Measurements from ENCODE around the gene COL2A1.

Gene COL2A1

DNA sequence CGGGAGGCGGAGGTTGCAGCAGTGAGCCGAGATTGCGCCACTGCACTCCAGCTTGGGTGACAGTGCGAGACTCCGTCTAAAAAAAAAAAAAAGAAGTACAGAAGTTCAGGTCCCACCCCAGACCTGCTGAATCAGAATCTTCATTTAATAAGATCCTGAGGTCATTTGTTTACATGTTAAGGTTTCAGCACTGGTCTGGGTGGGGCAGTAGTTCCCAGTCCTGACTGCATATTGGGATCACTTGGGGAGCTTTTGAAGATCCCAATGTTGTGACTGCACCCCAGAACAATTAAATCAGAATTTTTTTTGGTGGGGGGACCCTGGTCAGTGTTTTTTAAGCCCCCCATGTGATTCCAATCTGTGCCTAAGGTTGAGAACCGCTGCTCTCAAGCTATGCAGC, 11.7 kb upstream of the COL2A1 start:
- H3K4me3 ChIP-seq (replicated peaks in 1 of 2; ENCODE audit: low read depth in 2 of 2, low read length in 2 of 2): no peak overlapping the region
- DNase-seq (ENCODE audit: low read depth in 2 of 2): no peak
- TF ChIP-seq, protein P1, sequence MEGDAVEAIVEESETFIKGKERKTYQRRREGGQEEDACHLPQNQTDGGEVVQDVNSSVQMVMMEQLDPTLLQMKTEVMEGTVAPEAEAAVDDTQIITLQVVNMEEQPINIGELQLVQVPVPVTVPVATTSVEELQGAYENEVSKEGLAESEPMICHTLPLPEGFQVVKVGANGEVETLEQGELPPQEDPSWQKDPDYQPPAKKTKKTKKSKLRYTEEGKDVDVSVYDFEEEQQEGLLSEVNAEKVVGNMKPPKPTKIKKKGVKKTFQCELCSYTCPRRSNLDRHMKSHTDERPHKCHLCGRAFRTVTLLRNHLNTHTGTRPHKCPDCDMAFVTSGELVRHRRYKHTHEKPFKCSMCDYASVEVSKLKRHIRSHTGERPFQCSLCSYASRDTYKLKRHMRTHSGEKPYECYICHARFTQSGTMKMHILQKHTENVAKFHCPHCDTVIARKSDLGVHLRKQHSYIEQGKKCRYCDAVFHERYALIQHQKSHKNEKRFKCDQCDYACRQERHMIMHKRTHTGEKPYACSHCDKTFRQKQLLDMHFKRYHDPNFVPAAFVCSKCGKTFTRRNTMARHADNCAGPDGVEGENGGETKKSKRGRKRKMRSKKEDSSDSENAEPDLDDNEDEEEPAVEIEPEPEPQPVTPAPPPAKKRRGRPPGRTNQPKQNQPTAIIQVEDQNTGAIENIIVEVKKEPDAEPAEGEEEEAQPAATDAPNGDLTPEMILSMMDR (IDR thresholded peaks at IDR 0.05; ENCODE audit: low read depth, low read length): no peak

- TF ChIP-seq, protein P1 (IDR thresholded peaks at IDR 0.05; ENCODE audit: low read depth, low read length): no peak
- H3K4me3 ChIP-seq (replicated peaks in 1 of 2; ENCODE audit: low read depth in 2 of 2, low read length in 2 of 2): no peak overlapping the region
- no peak for DNase-seq (ENCODE audit: low read depth in 2 of 2)
Measured at GRCh38 chr12:48015129-48015528, 10.9 kb upstream of the COL2A1 start.

DNA sequence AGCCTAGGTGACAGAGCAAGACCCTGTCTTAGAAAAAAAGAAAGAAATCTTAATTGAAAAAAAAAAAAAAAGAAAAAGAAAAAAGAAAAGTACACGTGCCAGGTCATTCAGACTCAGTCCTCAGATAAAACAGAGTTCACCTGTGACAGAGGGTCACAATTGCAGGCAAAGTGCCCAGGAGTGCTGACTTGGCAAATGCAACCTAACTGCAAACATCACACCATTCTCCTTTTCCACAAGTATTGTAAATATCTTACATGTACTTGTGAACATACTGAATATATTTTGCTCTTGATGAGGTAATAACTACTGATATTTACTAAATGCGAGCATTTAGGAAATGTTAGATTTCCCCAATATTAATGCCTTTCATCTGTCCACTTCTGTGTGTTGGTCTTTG, 9.0 kb upstream of the COL2A1 start:
- no peak overlapping the region for H3K4me3 ChIP-seq (replicated peaks in 1 of 2; ENCODE audit: low read depth in 2 of 2, low read length in 2 of 2)
- DNase-seq (ENCODE audit: low read depth in 2 of 2): no peak
- TF ChIP-seq, protein P1 (IDR thresholded peaks at IDR 0.05; ENCODE audit: low read depth, low read length): no peak

GRCh38 chr12:48012070-48012469, 7.8 kb upstream of the COL2A1 start:
- no peak for DNase-seq (ENCODE audit: low read depth in 2 of 2)
- TF ChIP-seq, protein P1 (IDR thresholded peaks at IDR 0.05; ENCODE audit: low read depth, low read length): no peak

DNA sequence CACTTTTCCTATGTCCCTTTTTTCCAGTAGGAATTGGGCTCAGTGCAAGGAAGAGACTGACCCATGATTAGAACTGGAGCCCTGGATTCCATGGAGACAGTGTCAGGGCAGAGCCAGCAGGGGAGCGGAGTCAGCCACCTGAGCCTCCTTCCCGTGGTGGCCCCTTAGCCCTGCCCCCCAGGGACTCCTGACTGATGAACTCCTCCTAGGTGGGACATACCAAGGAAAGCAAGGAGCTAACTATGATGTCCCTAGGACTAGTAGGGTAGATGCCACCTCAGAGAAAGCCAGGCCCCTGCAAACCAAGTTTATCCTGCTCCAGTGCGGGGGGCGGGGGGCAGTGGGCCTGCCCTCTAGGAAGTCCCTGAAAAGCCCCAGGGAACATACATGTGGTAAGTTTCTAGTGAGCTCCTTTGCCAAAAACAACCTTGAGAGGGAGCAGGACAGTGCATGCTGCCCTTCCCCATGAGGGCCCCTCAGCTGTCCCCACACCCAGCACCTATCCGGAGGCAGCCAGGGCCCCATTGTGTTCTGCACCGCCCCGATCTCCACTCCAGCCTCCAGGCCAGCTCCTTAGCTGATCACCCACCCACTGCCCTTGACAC, 6.2 kb upstream of the COL2A1 start:
- TF ChIP-seq, protein P1 (IDR thresholded peaks at IDR 0.05; ENCODE audit: low read depth, low read length): no peak
- H3K4me3 ChIP-seq (replicated peaks in 1 of 2; ENCODE audit: low read depth in 2 of 2, low read length in 2 of 2): no peak overlapping the region
- DNase-seq (ENCODE audit: low read depth in 2 of 2): no peak

More at GRCh38 chr12:48012070-48012469, 7.8 kb upstream of the COL2A1 start:
- H3K4me3 ChIP-seq (replicated peaks in 1 of 2; ENCODE audit: low read depth in 2 of 2, low read length in 2 of 2): no peak overlapping the region

GRCh38 chr12:48009471-48009870, 5.2 kb upstream of the COL2A1 start:
- H3K4me3 ChIP-seq (replicated peaks in 1 of 2; ENCODE audit: low read depth in 2 of 2, low read length in 2 of 2): no peak overlapping the region
- DNase-seq (ENCODE audit: low read depth in 2 of 2): no peak
- TF ChIP-seq, protein P1 (IDR thresholded peaks at IDR 0.05; ENCODE audit: low read depth, low read length): no peak

- no peak overlapping the region for H3K4me3 ChIP-seq (replicated peaks in 1 of 2; ENCODE audit: low read depth in 2 of 2, low read length in 2 of 2)
- DNase-seq (ENCODE audit: low read depth in 2 of 2): no peak
- TF ChIP-seq, protein P1 (IDR thresholded peaks at IDR 0.05; ENCODE audit: low read depth, low read length): no peak
Measured at GRCh38 chr12:48008950-48009349, 4.7 kb upstream of the COL2A1 start.
